Astrocyte (in vitro differentiated cells and primary cell): ENCODE measurements around the gene NTRK3. TPM values are rescaled to one million over a fixed set of nuclear protein-coding genes. Genes with fewer than 3 reads are reported as not detected.

Source experiments
- DNase-seq: peaks from one replicate; pipeline ENCODE4 v3.0.0-alpha.2; 2010; ENCODE audit warnings: low read depth
- FAIRE-seq: peaks from 2 replicates; lab custom pipeline; 2011; peaks lifted over from hg19 to GRCh38; lab: Jason Lieb, UNC
- H2AFZ ChIP-seq: 2 replicates; pipeline ENCODE4 v1.6.0; 2012; ENCODE audit warnings: low read depth, low read length, inconsistent platforms
- H3K27ac ChIP-seq: 2 replicates; pipeline ENCODE4 v1.5.1; 2011; ENCODE audit warnings: low read depth, low read length, inconsistent platforms
- H3K27me3 ChIP-seq: 2 replicates; pipeline ENCODE4 v1.6.0; 2011; ENCODE audit warnings: low read length, inconsistent platforms; ENCODE audit not compliant: insufficient read depth
- H3K36me3 ChIP-seq: 2 replicates; pipeline ENCODE4 v1.5.1; 2011; ENCODE audit warnings: low read length, inconsistent platforms; ENCODE audit not compliant: insufficient read depth
- H3K4me1 ChIP-seq: 2 replicates; pipeline ENCODE4 v1.5.1; 2011; ENCODE audit warnings: low read length, inconsistent platforms; ENCODE audit not compliant: insufficient read depth
- H3K4me2 ChIP-seq: 2 replicates; pipeline ENCODE4 v1.6.0; 2012; ENCODE audit warnings: low read length, inconsistent platforms
- H3K4me3 ChIP-seq: 2 replicates; pipeline ENCODE4 v1.5.1; 2011; ENCODE audit warnings: low read depth, mild to moderate bottlenecking, low read length, inconsistent platforms; ENCODE audit not compliant: insufficient read depth
- H3K79me2 ChIP-seq: 2 replicates; pipeline ENCODE4 v1.6.0; 2012; ENCODE audit warnings: mild to moderate bottlenecking, low read length, inconsistent platforms; ENCODE audit not compliant: insufficient read depth
- H3K9ac ChIP-seq: 2 replicates; pipeline ENCODE4 v1.6.0; 2012; ENCODE audit warnings: mild to moderate bottlenecking, low read length, inconsistent platforms
- H3K9me3 ChIP-seq: 2 replicates; pipeline ENCODE4 v1.5.1; 2012; ENCODE audit warnings: low read depth, mild to moderate bottlenecking, low read length, inconsistent platforms; ENCODE audit not compliant: insufficient read depth
- H4K20me1 ChIP-seq: 2 replicates; pipeline ENCODE4 v1.6.0; 2012; ENCODE audit warnings: low read length, inconsistent platforms; ENCODE audit not compliant: insufficient read depth
- H3K27ac Mint-ChIP-seq: one replicate; pipeline ENCODE4 v1.8.0; 2021; ENCODE audit warnings: mild to moderate bottlenecking, mixed read lengths; ENCODE audit not compliant: unreplicated experiment
- H3K27me3 Mint-ChIP-seq: one replicate; pipeline ENCODE4 v1.8.0; 2021; ENCODE audit warnings: low read depth, mixed read lengths; ENCODE audit not compliant: unreplicated experiment
- H3K36me3 Mint-ChIP-seq: one replicate; pipeline ENCODE4 v1.8.0; 2021; ENCODE audit warnings: low read depth, mixed read lengths; ENCODE audit not compliant: unreplicated experiment
- H3K4me1 Mint-ChIP-seq: one replicate; pipeline ENCODE4 v1.8.0; 2021; ENCODE audit warnings: low read depth, mixed read lengths; ENCODE audit not compliant: unreplicated experiment
- H3K4me3 Mint-ChIP-seq: one replicate; pipeline ENCODE4 v1.8.0; 2021; ENCODE audit warnings: mild to moderate bottlenecking, moderate library complexity, mixed read lengths; ENCODE audit not compliant: unreplicated experiment
- H3K9me3 Mint-ChIP-seq: one replicate; pipeline ENCODE4 v1.8.0; 2021; ENCODE audit warnings: mild to moderate bottlenecking, mixed read lengths; ENCODE audit not compliant: unreplicated experiment
- CTCF ChIP-seq: IDR thresholded peaks from 2 replicates; pipeline ENCODE4 v1.5.1; 2011; ENCODE audit warnings: low read depth, mild to moderate bottlenecking, inconsistent platforms, low read length, moderate library complexity; ENCODE audit not compliant: insufficient read depth
- EZH2 ChIP-seq: IDR thresholded peaks from 2 replicates; pipeline ENCODE4 v1.6.1; 2012; ENCODE audit warnings: mild to moderate bottlenecking, low read length, inconsistent platforms; ENCODE audit not compliant: insufficient read depth
- total RNA-seq: library from RNA; stranded (reverse); gene quantifications from 2 replicates; pipeline ENCODE4 v1.2.1, GENCODE V29; 2021

The NTRK3 gene
- total RNA-seq, 1 donor from 2014 or later, result 12.9 TPM

GRCh38 chr15:88011533-88011932 is 245.0 kb downstream of the NTRK3 start:
- Histone ChIP-seq H3K4me1 (no peaks in the 10 kb centered on the region), H3K9me3 (no peaks in the 10 kb centered on the region), H4K20me1 (no peaks in the 10 kb centered on the region), H3K27me3 (no peaks in the 10 kb centered on the region), H3K9ac (no peak overlapping the region), H3K27ac (no peak overlapping the region), H3K4me3 (no peak overlapping the region), H3K4me2 (no peak overlapping the region), H3K79me2 (no peaks in the 10 kb centered on the region), H2AFZ (no peak overlapping the region), H3K36me3 (no peaks in the 10 kb centered on the region)
- H3K9me3 Mint-ChIP-seq, result no peaks in the 10 kb centered on the region
- H3K4me3 Mint-ChIP-seq, result no peak overlapping the region
- H3K27ac Mint-ChIP-seq, result no peak overlapping the region
- no peaks in the 10 kb centered on the region for H3K36me3 Mint-ChIP-seq
- FAIRE-seq, result no peak
- H3K4me1 Mint-ChIP-seq, result no peaks in the 10 kb centered on the region
- no peak for DNase-seq
- H3K27me3 Mint-ChIP-seq, result peaks cover 4% of the 10 kb centered on the region
- TF ChIP-seq EZH2, result no peak
- TF ChIP-seq CTCF, result no peak

- H3K27me3 ChIP-seq, result no peaks in the 10 kb centered on the region
- H3K4me3 ChIP-seq, result no peak overlapping the region
- no peak overlapping the region for H3K27ac Mint-ChIP-seq
- H3K27me3 Mint-ChIP-seq, result peaks cover 18% of the 10 kb centered on the region
- no peak overlapping the region for H3K27ac ChIP-seq
- no peaks in the 10 kb centered on the region for H3K9me3 ChIP-seq
- H3K4me3 Mint-ChIP-seq, result no peak overlapping the region
- H4K20me1 ChIP-seq, result no peaks in the 10 kb centered on the region
- H3K79me2 ChIP-seq, result no peaks in the 10 kb centered on the region
- no peak overlapping the region for H3K9ac ChIP-seq
- H3K36me3 Mint-ChIP-seq, result no peaks in the 10 kb centered on the region
- no peak overlapping the region for H2AFZ ChIP-seq
- no peaks in the 10 kb centered on the region for H3K4me1 Mint-ChIP-seq
- DNase-seq, result no peak
- H3K9me3 Mint-ChIP-seq, result no peaks in the 10 kb centered on the region
- no peak for FAIRE-seq
- TF ChIP-seq CTCF (no peak), EZH2 (no peak)
- H3K36me3 ChIP-seq, result no peaks in the 10 kb centered on the region
- no peak overlapping the region for H3K4me2 ChIP-seq
- no peaks in the 10 kb centered on the region for H3K4me1 ChIP-seq
Measured at GRCh38 chr15:88006146-88006545, 250.4 kb downstream of the NTRK3 start.

- Mint-ChIP-seq H3K27me3 (peaks cover 18% of the 10 kb centered on the region), H3K4me1 (no peaks in the 10 kb centered on the region), H3K27ac (no peak overlapping the region), H3K9me3 (no peaks in the 10 kb centered on the region), H3K36me3 (no peaks in the 10 kb centered on the region), H3K4me3 (no peak overlapping the region)
- no peak overlapping the region for H3K4me3 ChIP-seq
- H3K9me3 ChIP-seq, result no peaks in the 10 kb centered on the region
- TF ChIP-seq EZH2, result no peak
- TF ChIP-seq CTCF, result no peak
- no peaks in the 10 kb centered on the region for H3K4me1 ChIP-seq
- H2AFZ ChIP-seq, result no peak overlapping the region
- DNase-seq (no peak), FAIRE-seq (no peak)
- H3K27me3 ChIP-seq, result no peaks in the 10 kb centered on the region
- H3K27ac ChIP-seq, result no peak overlapping the region
- H3K79me2 ChIP-seq, result no peaks in the 10 kb centered on the region
- H4K20me1 ChIP-seq, result no peaks in the 10 kb centered on the region
- H3K9ac ChIP-seq, result no peak overlapping the region
- no peak overlapping the region for H3K4me2 ChIP-seq
- no peaks in the 10 kb centered on the region for H3K36me3 ChIP-seq
Measured at GRCh38 chr15:88004399-88004798, 252.1 kb downstream of the NTRK3 start.
